CD4-positive, alpha-beta T cell treated with Interleukin-6 at 100 ng/mL for 8 hours (primary cell): Measurements from ENCODE around the gene DYNC1LI2.

Source experiments
- DNase-seq: peaks from one replicate; pipeline ENCODE4 v3.0.0-alpha.2; 2020; ENCODE audit warnings: mixed read lengths, low spot score

Gene DYNC1LI2

GRCh38 chr16:66740010-66740409, 11.4 kb downstream of the DYNC1LI2 start:
- DNase-seq: peak; percentile 25

- no peak for DNase-seq
Measured at GRCh38 chr16:66735891-66736290, 15.5 kb downstream of the DYNC1LI2 start.

- DNase-seq: no peak
Measured at GRCh38 chr16:66731101-66731500, 20.3 kb downstream of the DYNC1LI2 start.

- no peak for DNase-seq
Measured at GRCh38 chr16:66728804-66729203, 22.6 kb downstream of the DYNC1LI2 start.

- DNase-seq: peak; percentile 32
Measured at GRCh38 chr16:66728117-66728787, 23.2 kb downstream of the DYNC1LI2 start.

GRCh38 chr16:66720766-66721165, 30.6 kb downstream of the DYNC1LI2 start:
- DNase-seq: no peak

GRCh38 chr16:66719246-66719645, 32.2 kb downstream of the DYNC1LI2 start:
- no peak for DNase-seq

- no peak for DNase-seq
Measured at GRCh38 chr16:66717776-66718175, 33.6 kb downstream of the DYNC1LI2 start.

- DNase-seq: no peak
Measured at GRCh38 chr16:66717112-66717675, 34.2 kb downstream of the DYNC1LI2 start.

GRCh38 chr16:66714654-66715307, 36.6 kb downstream of the DYNC1LI2 start:
- DNase-seq: no peak

GRCh38 chr16:66714062-66714461, 37.3 kb downstream of the DYNC1LI2 start:
- DNase-seq: no peak

- DNase-seq: no peak
Measured at GRCh38 chr16:66713076-66713475, 38.3 kb downstream of the DYNC1LI2 start.

GRCh38 chr16:66712512-66712911, 38.9 kb downstream of the DYNC1LI2 start:
- DNase-seq: no peak

GRCh38 chr16:66711581-66711980, 39.8 kb downstream of the DYNC1LI2 start:
- DNase-seq: no peak

- no peak for DNase-seq
Measured at GRCh38 chr16:66706506-66706880, 44.9 kb downstream of the DYNC1LI2 start.

- no peak for DNase-seq
Measured at GRCh38 chr16:66705790-66706505, 45.5 kb downstream of the DYNC1LI2 start.

GRCh38 chr16:66703406-66704215, 47.8 kb downstream of the DYNC1LI2 start:
- no peak for DNase-seq

- no peak for DNase-seq
Measured at GRCh38 chr16:66701516-66701915, 49.9 kb downstream of the DYNC1LI2 start.

- DNase-seq: no peak
Measured at GRCh38 chr16:66701026-66701425, 50.4 kb downstream of the DYNC1LI2 start.

- no peak for DNase-seq
Measured at GRCh38 chr16:66699898-66700297, 51.5 kb downstream of the DYNC1LI2 start.

- DNase-seq: no peak
Measured at GRCh38 chr16:66698046-66698445, 53.4 kb downstream of the DYNC1LI2 start.
